Nephron progenitor cell (in vitro differentiated cells): Measurements from ENCODE around the gene CGB5.
"Not testable (repeated sequence)": the region's sequence is repeated elsewhere in the genome, so short reads cannot be mapped to it uniquely, and the experiment has no call there.

ENCODE experiments used
- DNase-seq: peaks from one replicate; pipeline ENCODE4 v3.0.0; 2021
- H3K27ac Mint-ChIP-seq: 2 replicates; pipeline ENCODE4 v1.8.0; 2021; ENCODE audit warnings: mild to moderate bottlenecking, moderate library complexity, mixed read lengths
- H3K27me3 Mint-ChIP-seq: 2 replicates; pipeline ENCODE4 v1.8.0; 2021; ENCODE audit warnings: mild to moderate bottlenecking, low read depth, mixed read lengths; ENCODE audit not compliant: poor library complexity
- H3K36me3 Mint-ChIP-seq: 2 replicates; pipeline ENCODE4 v1.8.0; 2021; ENCODE audit warnings: low read depth, mixed read lengths
- H3K4me1 Mint-ChIP-seq: 2 replicates; pipeline ENCODE4 v1.8.0; 2021; ENCODE audit warnings: mixed read lengths
- H3K4me3 Mint-ChIP-seq: 2 replicates; pipeline ENCODE4 v1.8.0; 2021; ENCODE audit warnings: mild to moderate bottlenecking, moderate library complexity, mixed read lengths
- H3K9me3 Mint-ChIP-seq: 2 replicates; pipeline ENCODE4 v1.8.0; 2021; ENCODE audit warnings: mild to moderate bottlenecking, moderate library complexity, mixed read lengths
- TF ChIP-seq, protein P1 (sequence below): fragments of 200-600 bp; sonication (generic); IDR thresholded peaks from 2 replicates; pipeline ENCODE4 v1.5.0; 2021; ENCODE audit warnings: antibody characterized with exemption

Gene CGB5

GRCh38 chr19:49020342-49020741 lies 23.3 kb upstream of the CGB5 start:
- TF ChIP-seq, protein P1, sequence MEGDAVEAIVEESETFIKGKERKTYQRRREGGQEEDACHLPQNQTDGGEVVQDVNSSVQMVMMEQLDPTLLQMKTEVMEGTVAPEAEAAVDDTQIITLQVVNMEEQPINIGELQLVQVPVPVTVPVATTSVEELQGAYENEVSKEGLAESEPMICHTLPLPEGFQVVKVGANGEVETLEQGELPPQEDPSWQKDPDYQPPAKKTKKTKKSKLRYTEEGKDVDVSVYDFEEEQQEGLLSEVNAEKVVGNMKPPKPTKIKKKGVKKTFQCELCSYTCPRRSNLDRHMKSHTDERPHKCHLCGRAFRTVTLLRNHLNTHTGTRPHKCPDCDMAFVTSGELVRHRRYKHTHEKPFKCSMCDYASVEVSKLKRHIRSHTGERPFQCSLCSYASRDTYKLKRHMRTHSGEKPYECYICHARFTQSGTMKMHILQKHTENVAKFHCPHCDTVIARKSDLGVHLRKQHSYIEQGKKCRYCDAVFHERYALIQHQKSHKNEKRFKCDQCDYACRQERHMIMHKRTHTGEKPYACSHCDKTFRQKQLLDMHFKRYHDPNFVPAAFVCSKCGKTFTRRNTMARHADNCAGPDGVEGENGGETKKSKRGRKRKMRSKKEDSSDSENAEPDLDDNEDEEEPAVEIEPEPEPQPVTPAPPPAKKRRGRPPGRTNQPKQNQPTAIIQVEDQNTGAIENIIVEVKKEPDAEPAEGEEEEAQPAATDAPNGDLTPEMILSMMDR, result no peak
- H3K4me1 Mint-ChIP-seq, result peaks cover 28% of the 10 kb centered on the region
- H3K27ac Mint-ChIP-seq, result no peak overlapping the region
- peaks cover 33% of the 10 kb centered on the region for H3K27me3 Mint-ChIP-seq
- H3K4me3 Mint-ChIP-seq, result no peak overlapping the region
- no peaks in the 10 kb centered on the region for H3K9me3 Mint-ChIP-seq
- DNase-seq, result no peak
- H3K36me3 Mint-ChIP-seq, result peaks cover 7% of the 10 kb centered on the region

- peak; percentile 26 for DNase-seq
- Mint-ChIP-seq H3K9me3 (no peaks in the 10 kb centered on the region), H3K4me1 (peaks cover 28% of the 10 kb centered on the region), H3K27ac (peak overlapping the region; percentile 55), H3K27me3 (peaks cover 38% of the 10 kb centered on the region), H3K36me3 (no peaks in the 10 kb centered on the region), H3K4me3 (no peak overlapping the region)
- TF ChIP-seq, protein P1, result no peak
Measured at GRCh38 chr19:49020931-49021895, 22.4 kb upstream of the CGB5 start.

DNA sequence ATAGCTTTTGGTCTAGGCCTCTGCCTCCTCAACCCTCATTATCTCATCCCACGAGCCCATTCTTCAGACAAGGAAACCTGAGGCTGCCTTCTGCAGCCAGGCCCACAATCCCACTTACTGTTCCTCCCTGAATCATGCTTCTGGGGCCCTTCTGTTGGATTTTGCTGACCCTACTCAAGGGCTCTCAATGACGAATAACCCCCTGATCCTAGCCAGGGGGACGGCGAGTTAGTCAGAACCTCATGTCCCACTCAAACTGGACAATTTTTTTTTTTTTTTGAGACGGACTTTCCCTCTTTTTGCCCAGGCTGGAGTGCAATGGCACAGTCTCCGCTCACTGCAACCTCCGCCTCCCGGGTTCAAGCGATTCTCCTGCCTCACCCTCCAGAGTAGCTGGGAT lies 21.5 kb upstream of the CGB5 start:
- Mint-ChIP-seq H3K9me3 (no peaks in the 10 kb centered on the region), H3K36me3 (no peaks in the 10 kb centered on the region), H3K4me3 (no peak overlapping the region), H3K4me1 (peaks cover 28% of the 10 kb centered on the region), H3K27me3 (peaks cover 38% of the 10 kb centered on the region), H3K27ac (no peak overlapping the region)
- TF ChIP-seq, protein P1, result no peak
- DNase-seq, result no peak

- Mint-ChIP-seq H3K27me3 (peaks cover 21% of the 10 kb centered on the region), H3K4me1 (peaks cover 23% of the 10 kb centered on the region)
- not testable (repeated sequence) for DNase-seq, H3K27ac Mint-ChIP-seq, H3K36me3 Mint-ChIP-seq, H3K9me3 Mint-ChIP-seq, H3K4me3 Mint-ChIP-seq
Measured at GRCh38 chr19:49024233-49024632, 19.4 kb upstream of the CGB5 start, which contains the start of gene CGB3. CGB3 (minus strand) TSS chr19:49024333; CDS start chr19:49023971, 362 bp downstream.

GRCh38 chr19:49025088-49025487 lies 18.6 kb upstream of the CGB5 start:
- not testable (repeated sequence) for DNase-seq, H3K9me3 Mint-ChIP-seq, H3K36me3 Mint-ChIP-seq, H3K4me3 Mint-ChIP-seq, H3K27ac Mint-ChIP-seq
- Mint-ChIP-seq H3K4me1 (peaks cover 17% of the 10 kb centered on the region), H3K27me3 (peaks cover 21% of the 10 kb centered on the region)

DNA sequence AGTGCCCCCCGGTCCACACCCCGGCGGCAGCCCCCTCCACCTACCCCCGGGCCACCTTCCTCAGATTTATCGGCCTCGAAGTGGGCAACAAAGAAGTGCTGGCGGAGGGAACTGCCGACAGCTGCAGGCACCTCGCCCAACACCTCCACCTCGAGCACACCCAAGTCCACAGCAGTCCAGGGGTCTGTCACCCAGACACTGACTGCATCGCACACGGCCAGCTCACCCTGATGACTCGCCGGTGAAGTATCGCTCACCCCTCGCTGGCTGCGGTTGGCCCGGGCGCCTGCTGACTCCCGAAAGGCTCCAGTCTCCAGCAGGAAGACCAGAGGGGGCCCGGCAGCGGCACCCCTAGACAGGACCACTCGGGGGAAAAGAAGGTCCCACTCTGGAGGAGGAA lies 18.0 kb upstream of the CGB5 start:
- H3K4me3 Mint-ChIP-seq, H3K27ac Mint-ChIP-seq, DNase-seq, H3K9me3 Mint-ChIP-seq, H3K36me3 Mint-ChIP-seq: not testable (repeated sequence)
- Mint-ChIP-seq H3K4me1 (peaks cover 12% of the 10 kb centered on the region), H3K27me3 (peaks cover 19% of the 10 kb centered on the region)

- H3K27ac Mint-ChIP-seq, H3K4me3 Mint-ChIP-seq, H3K4me1 Mint-ChIP-seq, H3K9me3 Mint-ChIP-seq, DNase-seq, H3K36me3 Mint-ChIP-seq: not testable (repeated sequence)
- H3K27me3 Mint-ChIP-seq, result peaks cover 29% of the 10 kb centered on the region
Measured at GRCh38 chr19:49028686-49029085, 15.0 kb upstream of the CGB5 start.

DNA sequence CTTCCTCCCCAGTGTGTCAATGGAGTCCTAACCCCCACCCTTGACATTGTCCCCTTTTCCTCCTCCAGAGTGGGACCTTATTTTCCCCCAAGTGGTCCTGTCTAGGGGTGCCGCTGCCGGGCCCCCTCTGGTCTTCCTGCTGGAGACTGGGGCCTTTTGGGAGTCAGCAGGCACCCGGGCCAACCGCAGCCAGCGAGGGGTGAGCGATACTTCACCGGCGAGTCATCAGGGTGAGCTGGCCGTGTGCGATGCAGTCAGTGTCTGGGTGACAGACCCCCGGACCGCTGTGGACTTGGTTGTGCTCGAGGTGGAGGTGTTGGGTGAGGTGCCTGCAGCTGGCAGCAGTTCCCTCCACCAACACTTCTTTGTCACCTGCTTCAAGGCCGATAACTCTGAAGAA lies 13.9 kb upstream of the CGB5 start:
- H3K27ac Mint-ChIP-seq, DNase-seq, H3K4me3 Mint-ChIP-seq, H3K9me3 Mint-ChIP-seq, H3K4me1 Mint-ChIP-seq, H3K36me3 Mint-ChIP-seq: not testable (repeated sequence)
- H3K27me3 Mint-ChIP-seq, result peaks cover 33% of the 10 kb centered on the region

GRCh38 chr19:49030323-49030722 lies 13.3 kb upstream of the CGB5 start:
- H3K4me1 Mint-ChIP-seq, H3K4me3 Mint-ChIP-seq, H3K36me3 Mint-ChIP-seq, DNase-seq, H3K27ac Mint-ChIP-seq, H3K9me3 Mint-ChIP-seq: not testable (repeated sequence)
- peaks cover 33% of the 10 kb centered on the region for H3K27me3 Mint-ChIP-seq
